Astrocyte (in vitro differentiated cells and primary cell): ENCODE measurements around the gene PTPRN. TPM values are rescaled to one million over a fixed set of nuclear protein-coding genes. Genes with fewer than 3 reads are reported as not detected.

Experiments
- DNase-seq: peaks from one replicate; pipeline ENCODE4 v3.0.0-alpha.2; 2010; ENCODE audit warnings: low read depth
- FAIRE-seq: peaks from 2 replicates; lab custom pipeline; 2011; peaks lifted over from hg19 to GRCh38; lab: Jason Lieb, UNC
- H2AFZ ChIP-seq: 2 replicates; pipeline ENCODE4 v1.6.0; 2012; ENCODE audit warnings: low read depth, low read length, inconsistent platforms
- H3K27ac ChIP-seq: 2 replicates; pipeline ENCODE4 v1.5.1; 2011; ENCODE audit warnings: low read depth, low read length, inconsistent platforms
- H3K27me3 ChIP-seq: 2 replicates; pipeline ENCODE4 v1.6.0; 2011; ENCODE audit warnings: low read length, inconsistent platforms; ENCODE audit not compliant: insufficient read depth
- H3K36me3 ChIP-seq: 2 replicates; pipeline ENCODE4 v1.5.1; 2011; ENCODE audit warnings: low read length, inconsistent platforms; ENCODE audit not compliant: insufficient read depth
- H3K4me1 ChIP-seq: 2 replicates; pipeline ENCODE4 v1.5.1; 2011; ENCODE audit warnings: low read length, inconsistent platforms; ENCODE audit not compliant: insufficient read depth
- H3K4me2 ChIP-seq: 2 replicates; pipeline ENCODE4 v1.6.0; 2012; ENCODE audit warnings: low read length, inconsistent platforms
- H3K4me3 ChIP-seq: 2 replicates; pipeline ENCODE4 v1.5.1; 2011; ENCODE audit warnings: low read depth, mild to moderate bottlenecking, low read length, inconsistent platforms; ENCODE audit not compliant: insufficient read depth
- H3K79me2 ChIP-seq: 2 replicates; pipeline ENCODE4 v1.6.0; 2012; ENCODE audit warnings: mild to moderate bottlenecking, low read length, inconsistent platforms; ENCODE audit not compliant: insufficient read depth
- H3K9ac ChIP-seq: 2 replicates; pipeline ENCODE4 v1.6.0; 2012; ENCODE audit warnings: mild to moderate bottlenecking, low read length, inconsistent platforms
- H3K9me3 ChIP-seq: 2 replicates; pipeline ENCODE4 v1.5.1; 2012; ENCODE audit warnings: low read depth, mild to moderate bottlenecking, low read length, inconsistent platforms; ENCODE audit not compliant: insufficient read depth
- H4K20me1 ChIP-seq: 2 replicates; pipeline ENCODE4 v1.6.0; 2012; ENCODE audit warnings: low read length, inconsistent platforms; ENCODE audit not compliant: insufficient read depth
- H3K27ac Mint-ChIP-seq: one replicate; pipeline ENCODE4 v1.8.0; 2021; ENCODE audit warnings: mild to moderate bottlenecking, mixed read lengths; ENCODE audit not compliant: unreplicated experiment
- H3K27me3 Mint-ChIP-seq: one replicate; pipeline ENCODE4 v1.8.0; 2021; ENCODE audit warnings: low read depth, mixed read lengths; ENCODE audit not compliant: unreplicated experiment
- H3K36me3 Mint-ChIP-seq: one replicate; pipeline ENCODE4 v1.8.0; 2021; ENCODE audit warnings: low read depth, mixed read lengths; ENCODE audit not compliant: unreplicated experiment
- H3K4me1 Mint-ChIP-seq: one replicate; pipeline ENCODE4 v1.8.0; 2021; ENCODE audit warnings: low read depth, mixed read lengths; ENCODE audit not compliant: unreplicated experiment
- H3K4me3 Mint-ChIP-seq: one replicate; pipeline ENCODE4 v1.8.0; 2021; ENCODE audit warnings: mild to moderate bottlenecking, moderate library complexity, mixed read lengths; ENCODE audit not compliant: unreplicated experiment
- H3K9me3 Mint-ChIP-seq: one replicate; pipeline ENCODE4 v1.8.0; 2021; ENCODE audit warnings: mild to moderate bottlenecking, mixed read lengths; ENCODE audit not compliant: unreplicated experiment
- EZH2 ChIP-seq: IDR thresholded peaks from 2 replicates; pipeline ENCODE4 v1.6.1; 2012; ENCODE audit warnings: mild to moderate bottlenecking, low read length, inconsistent platforms; ENCODE audit not compliant: insufficient read depth
- total RNA-seq: library from RNA; stranded (reverse); gene quantifications from 2 replicates; pipeline ENCODE4 v1.2.1, GENCODE V29; 2021
- TF ChIP-seq, protein P1 (sequence below): IDR thresholded peaks from 2 replicates; pipeline ENCODE4 v1.5.1; 2011; ENCODE audit warnings: low read depth, mild to moderate bottlenecking, inconsistent platforms, low read length, moderate library complexity; ENCODE audit not compliant: insufficient read depth

The PTPRN gene
- total RNA-seq, 1 donor from 2014 or later = 76.6 TPM

DNA sequence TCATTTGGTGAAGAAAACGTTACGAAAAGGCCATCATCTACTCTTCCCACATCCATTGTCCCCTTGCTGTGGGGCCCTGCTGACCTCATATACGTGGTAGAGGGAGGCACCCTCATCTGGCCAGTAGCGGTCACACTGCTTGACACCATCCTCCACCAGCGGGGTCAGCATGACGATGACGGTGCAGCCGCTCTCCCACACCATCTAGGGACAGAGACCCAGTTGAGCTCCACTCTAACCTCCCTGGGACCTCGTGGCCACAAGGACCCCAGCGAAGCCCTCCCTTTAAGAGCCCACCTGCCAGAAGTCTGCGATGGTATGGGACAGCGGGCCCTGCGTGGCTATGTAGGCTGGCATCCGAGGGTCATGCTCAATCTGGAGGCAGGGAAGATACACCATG, 13.1 kb downstream of the PTPRN start:
- Mint-ChIP-seq H3K9me3 (no peaks in the 10 kb centered on the region), H3K4me1 (peaks cover 11% of the 10 kb centered on the region), H3K27me3 (peaks cover 9% of the 10 kb centered on the region), H3K4me3 (no peak overlapping the region), H3K27ac (no peak overlapping the region), H3K36me3 (peaks cover 11% of the 10 kb centered on the region)
- H3K4me2 ChIP-seq = no peak overlapping the region
- H3K4me3 ChIP-seq = no peak overlapping the region
- no peak for TF ChIP-seq EZH2
- TF ChIP-seq, protein P1, sequence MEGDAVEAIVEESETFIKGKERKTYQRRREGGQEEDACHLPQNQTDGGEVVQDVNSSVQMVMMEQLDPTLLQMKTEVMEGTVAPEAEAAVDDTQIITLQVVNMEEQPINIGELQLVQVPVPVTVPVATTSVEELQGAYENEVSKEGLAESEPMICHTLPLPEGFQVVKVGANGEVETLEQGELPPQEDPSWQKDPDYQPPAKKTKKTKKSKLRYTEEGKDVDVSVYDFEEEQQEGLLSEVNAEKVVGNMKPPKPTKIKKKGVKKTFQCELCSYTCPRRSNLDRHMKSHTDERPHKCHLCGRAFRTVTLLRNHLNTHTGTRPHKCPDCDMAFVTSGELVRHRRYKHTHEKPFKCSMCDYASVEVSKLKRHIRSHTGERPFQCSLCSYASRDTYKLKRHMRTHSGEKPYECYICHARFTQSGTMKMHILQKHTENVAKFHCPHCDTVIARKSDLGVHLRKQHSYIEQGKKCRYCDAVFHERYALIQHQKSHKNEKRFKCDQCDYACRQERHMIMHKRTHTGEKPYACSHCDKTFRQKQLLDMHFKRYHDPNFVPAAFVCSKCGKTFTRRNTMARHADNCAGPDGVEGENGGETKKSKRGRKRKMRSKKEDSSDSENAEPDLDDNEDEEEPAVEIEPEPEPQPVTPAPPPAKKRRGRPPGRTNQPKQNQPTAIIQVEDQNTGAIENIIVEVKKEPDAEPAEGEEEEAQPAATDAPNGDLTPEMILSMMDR = no peak
- H3K27me3 ChIP-seq = peaks cover 3% of the 10 kb centered on the region
- no peaks in the 10 kb centered on the region for H3K36me3 ChIP-seq
- peaks cover 8% of the 10 kb centered on the region for H3K4me1 ChIP-seq
- no peaks in the 10 kb centered on the region for H4K20me1 ChIP-seq
- FAIRE-seq (no peak), DNase-seq (no peak)
- no peaks in the 10 kb centered on the region for H3K79me2 ChIP-seq
- no peak overlapping the region for H3K27ac ChIP-seq
- no peak overlapping the region for H3K9ac ChIP-seq
- H3K9me3 ChIP-seq = no peaks in the 10 kb centered on the region
- no peak overlapping the region for H2AFZ ChIP-seq

DNA sequence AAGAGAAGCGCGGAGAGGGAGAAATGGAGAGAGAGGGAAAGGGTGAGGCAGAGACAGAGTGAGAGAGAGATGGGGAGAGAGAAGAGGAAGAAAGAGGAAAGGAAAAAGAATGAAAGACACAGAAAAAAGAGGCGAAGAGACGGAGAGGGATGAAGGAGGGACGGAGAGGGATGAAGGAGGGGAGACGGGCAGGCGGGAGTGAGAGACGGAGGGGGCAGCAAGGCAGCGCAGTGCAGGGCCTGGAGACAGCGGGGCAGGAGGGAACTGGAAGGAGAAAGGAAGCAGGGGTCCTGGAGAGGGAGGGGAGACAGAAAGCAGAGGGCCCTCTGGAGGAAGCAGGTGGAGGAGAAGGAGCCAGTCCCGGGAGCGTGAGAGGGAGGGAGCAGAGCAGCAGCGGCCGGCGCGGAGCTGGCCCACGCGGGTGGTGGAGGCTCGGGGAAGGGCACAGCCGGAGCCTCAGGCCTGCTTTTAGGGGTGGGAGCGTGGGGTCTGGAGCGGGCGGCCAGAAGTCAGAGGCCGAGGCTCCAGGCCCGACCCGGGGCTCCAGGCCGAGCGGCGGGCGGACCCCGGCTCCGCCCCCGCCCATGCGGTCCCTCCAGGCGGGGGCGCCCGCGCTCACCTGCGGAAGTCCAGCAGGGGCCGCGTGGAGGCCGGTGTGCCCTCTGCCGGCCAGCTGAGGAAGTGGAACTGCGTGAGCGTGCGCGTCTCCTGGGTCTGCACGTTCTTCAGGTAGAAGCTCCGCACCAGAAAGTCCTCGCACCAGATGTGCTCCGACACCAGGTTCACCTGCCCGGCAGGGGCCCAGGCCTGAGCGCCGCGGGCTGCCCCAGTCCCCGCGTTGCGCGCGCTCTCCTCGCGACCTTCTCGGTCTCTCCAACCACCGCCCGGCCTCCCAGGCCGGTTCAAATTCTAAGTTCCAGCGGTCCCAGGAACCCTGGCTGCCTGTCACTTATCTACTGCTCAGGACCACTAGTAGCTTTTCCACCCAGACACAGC, 14.5 kb downstream of the PTPRN start:
- no peaks in the 10 kb centered on the region for H3K9me3 Mint-ChIP-seq
- H3K4me3 Mint-ChIP-seq = peak overlapping the region; percentile 75
- Histone ChIP-seq H3K9me3 (no peaks in the 10 kb centered on the region), H3K27me3 (peaks cover 2% of the 10 kb centered on the region), H3K9ac (peak overlapping the region; percentile 77), H2AFZ (peak overlapping the region; percentile 95), H4K20me1 (no peaks in the 10 kb centered on the region), H3K4me3 (peak overlapping the region; percentile 50), H3K4me1 (peaks cover 12% of the 10 kb centered on the region), H3K27ac (no peak overlapping the region), H3K36me3 (no peaks in the 10 kb centered on the region), H3K4me2 (peak overlapping the region; percentile 85), H3K79me2 (no peaks in the 10 kb centered on the region)
- FAIRE-seq = no peak
- peaks cover 8% of the 10 kb centered on the region for H3K36me3 Mint-ChIP-seq
- peaks cover 4% of the 10 kb centered on the region for H3K27me3 Mint-ChIP-seq
- peak overlapping the region; percentile 58 for H3K27ac Mint-ChIP-seq
- no peak for TF ChIP-seq EZH2
- TF ChIP-seq, protein P1 = peak; percentile 76
- peak; percentile 40 for DNase-seq
- H3K4me1 Mint-ChIP-seq = peaks cover 6% of the 10 kb centered on the region
